ENCODE measurements around the gene TCF12. TPM values are rescaled to one million over a fixed set of nuclear protein-coding genes. Genes with fewer than 3 reads are reported as not detected.

TCF12 gene
- total RNA-seq, 3 donors from 2014 or later: 164 to 198 (median 174) TPM

DNA sequence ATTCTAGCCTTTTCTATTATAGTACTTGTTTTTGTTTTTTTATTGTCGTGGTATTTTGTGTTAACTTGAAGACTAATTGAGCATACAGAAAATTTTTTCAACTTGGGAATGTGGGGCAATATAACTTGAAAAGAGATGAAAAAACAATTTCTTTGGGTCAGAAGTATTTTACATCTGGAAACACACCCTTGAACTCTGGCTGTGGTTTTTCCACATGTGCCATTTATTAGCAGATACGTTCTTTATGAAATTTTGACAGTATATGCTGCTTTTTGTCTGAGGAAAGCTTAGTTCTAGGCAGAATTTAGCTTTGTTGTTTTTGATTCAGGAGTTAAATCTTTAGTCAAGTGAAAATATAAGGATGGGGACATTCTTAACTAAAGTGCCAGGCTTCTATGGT lies 44.7 kb downstream of the TCF12 start:
- H3K4me3 ChIP-seq: no peak overlapping the region
- intact Hi-C loops (cut with DNase I; ENCODE audit: low total_unique reads): no loop called here
- TF ChIP-seq, protein P1, sequence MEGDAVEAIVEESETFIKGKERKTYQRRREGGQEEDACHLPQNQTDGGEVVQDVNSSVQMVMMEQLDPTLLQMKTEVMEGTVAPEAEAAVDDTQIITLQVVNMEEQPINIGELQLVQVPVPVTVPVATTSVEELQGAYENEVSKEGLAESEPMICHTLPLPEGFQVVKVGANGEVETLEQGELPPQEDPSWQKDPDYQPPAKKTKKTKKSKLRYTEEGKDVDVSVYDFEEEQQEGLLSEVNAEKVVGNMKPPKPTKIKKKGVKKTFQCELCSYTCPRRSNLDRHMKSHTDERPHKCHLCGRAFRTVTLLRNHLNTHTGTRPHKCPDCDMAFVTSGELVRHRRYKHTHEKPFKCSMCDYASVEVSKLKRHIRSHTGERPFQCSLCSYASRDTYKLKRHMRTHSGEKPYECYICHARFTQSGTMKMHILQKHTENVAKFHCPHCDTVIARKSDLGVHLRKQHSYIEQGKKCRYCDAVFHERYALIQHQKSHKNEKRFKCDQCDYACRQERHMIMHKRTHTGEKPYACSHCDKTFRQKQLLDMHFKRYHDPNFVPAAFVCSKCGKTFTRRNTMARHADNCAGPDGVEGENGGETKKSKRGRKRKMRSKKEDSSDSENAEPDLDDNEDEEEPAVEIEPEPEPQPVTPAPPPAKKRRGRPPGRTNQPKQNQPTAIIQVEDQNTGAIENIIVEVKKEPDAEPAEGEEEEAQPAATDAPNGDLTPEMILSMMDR (IDR thresholded peaks at IDR 0.05): no peak
- TF ChIP-seq POLR2AphosphoS5 (IDR thresholded peaks at IDR 0.05) (no peak), POLR2A (IDR thresholded peaks at IDR 0.05) (no peak)
- no peak overlapping the region for H3K27ac ChIP-seq
- no peak for DNase-seq (ENCODE audit: low spot score in 2 of 2)
- H3K27me3 ChIP-seq: no peaks in the 10 kb centered on the region
- no peaks in the 10 kb centered on the region for H3K9me3 ChIP-seq
- no peaks in the 10 kb centered on the region for H3K36me3 ChIP-seq
- H3K4me1 ChIP-seq: peaks cover 0 to under 1% of the 10 kb centered on the region in 2 donors

DNA sequence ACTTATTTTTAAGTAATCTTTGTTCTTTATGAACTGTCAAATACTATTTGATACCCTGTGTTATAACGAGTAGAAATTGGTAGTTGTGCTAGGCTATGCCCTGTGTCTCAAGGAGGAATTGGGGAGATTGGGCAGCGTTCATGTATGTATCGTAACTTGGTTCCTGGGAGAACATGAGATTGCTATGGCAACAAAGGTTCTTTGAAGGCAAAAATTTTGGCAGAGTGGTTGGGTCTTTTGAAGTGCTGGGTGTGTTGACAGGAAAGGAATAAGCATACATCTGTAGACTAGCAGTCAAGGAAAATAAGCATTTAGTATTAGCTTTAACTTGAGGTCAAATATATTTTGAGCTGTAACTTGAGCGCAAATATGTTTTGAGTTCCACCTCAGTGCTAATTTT lies 45.3 kb downstream of the TCF12 start:
- no peaks in the 10 kb centered on the region for H3K9me3 ChIP-seq
- TF ChIP-seq, protein P1 (IDR thresholded peaks at IDR 0.05): no peak
- TF ChIP-seq POLR2AphosphoS5 (IDR thresholded peaks at IDR 0.05) (no peak), POLR2A (IDR thresholded peaks at IDR 0.05) (no peak)
- no peak for DNase-seq (ENCODE audit: low spot score in 2 of 2)
- peaks cover 0 to 6% of the 10 kb centered on the region in 2 donors for H3K4me1 ChIP-seq
- intact Hi-C loops (cut with DNase I; ENCODE audit: low total_unique reads): no loop called here
- no peak overlapping the region for H3K27ac ChIP-seq
- no peaks in the 10 kb centered on the region for H3K36me3 ChIP-seq
- no peak overlapping the region for H3K4me3 ChIP-seq
- no peaks in the 10 kb centered on the region for H3K27me3 ChIP-seq

DNA sequence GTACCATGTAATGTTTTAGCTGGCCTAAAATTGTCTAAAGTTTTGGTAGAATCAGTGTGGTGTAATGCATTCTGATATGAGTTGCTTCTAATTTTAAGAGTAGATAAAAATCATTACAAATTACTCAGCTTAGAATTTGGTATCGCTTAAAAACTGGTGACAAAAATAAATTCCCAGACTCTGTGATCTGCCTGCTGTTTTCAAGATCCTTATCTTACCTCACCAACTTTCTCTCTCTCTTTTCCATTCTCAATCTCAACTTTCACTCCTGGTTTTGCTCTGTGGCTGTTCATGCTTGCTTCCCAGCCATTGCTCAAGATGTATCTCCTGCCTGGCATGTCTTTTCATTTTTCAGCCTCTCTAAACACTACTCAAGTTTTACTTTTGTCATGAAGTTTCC lies 45.7 kb downstream of the TCF12 start:
- H3K4me1 ChIP-seq: peaks cover 0 to 9% of the 10 kb centered on the region in 2 donors
- intact Hi-C loops (cut with DNase I; ENCODE audit: low total_unique reads): no loop called here
- H3K27ac ChIP-seq: no peak overlapping the region
- no peaks in the 10 kb centered on the region for H3K27me3 ChIP-seq
- no peaks in the 10 kb centered on the region for H3K9me3 ChIP-seq
- no peak overlapping the region for H3K4me3 ChIP-seq
- TF ChIP-seq POLR2AphosphoS5 (IDR thresholded peaks at IDR 0.05) (no peak), POLR2A (IDR thresholded peaks at IDR 0.05) (no peak)
- TF ChIP-seq, protein P1 (IDR thresholded peaks at IDR 0.05): no peak
- no peaks in the 10 kb centered on the region for H3K36me3 ChIP-seq
- no peak for DNase-seq (ENCODE audit: low spot score in 2 of 2)

DNA sequence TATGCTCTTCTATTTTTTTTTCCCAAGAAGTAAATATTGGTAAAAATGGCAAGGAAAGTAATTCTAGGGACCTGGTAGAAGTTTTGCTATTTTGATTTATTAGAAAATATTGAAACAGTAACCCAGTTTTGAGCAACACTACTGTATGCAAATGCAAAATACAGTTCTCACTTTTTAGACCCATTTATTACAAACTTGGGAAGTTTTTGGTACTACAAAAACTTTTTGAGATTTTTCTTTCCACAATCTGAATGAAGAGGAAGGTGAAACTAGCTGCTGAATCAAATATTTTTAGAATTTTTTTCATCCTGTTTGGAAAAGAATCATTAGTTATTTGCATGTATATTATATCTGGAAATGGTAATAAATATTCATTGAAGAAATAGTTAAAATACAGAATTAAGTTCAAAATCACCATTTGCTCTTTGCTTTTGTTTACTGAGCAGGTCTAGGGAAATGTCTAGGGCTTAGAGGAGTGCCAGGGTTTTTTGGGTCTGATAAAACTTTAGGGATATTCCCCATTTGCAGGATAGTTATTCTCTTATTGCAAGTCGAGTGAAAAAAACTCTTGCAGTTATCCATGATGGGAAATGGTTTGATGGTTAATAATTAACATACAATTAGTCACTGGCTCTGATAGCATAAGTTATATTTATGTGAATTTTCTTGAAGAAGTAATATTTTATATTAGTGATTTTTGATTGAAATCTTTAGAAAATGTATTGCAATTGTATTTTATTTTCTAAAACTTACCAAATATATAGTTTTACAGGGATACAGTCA lies 47.0 kb downstream of the TCF12 start:
- H3K36me3 ChIP-seq: no peaks in the 10 kb centered on the region
- no peak for DNase-seq (ENCODE audit: low spot score in 2 of 2)
- no peak overlapping the region for H3K27ac ChIP-seq
- no peak overlapping the region for H3K4me3 ChIP-seq
- TF ChIP-seq, protein P1 (IDR thresholded peaks at IDR 0.05): no peak
- TF ChIP-seq POLR2AphosphoS5 (IDR thresholded peaks at IDR 0.05): no peak
- TF ChIP-seq POLR2A (IDR thresholded peaks at IDR 0.05): no peak
- H3K9me3 ChIP-seq: no peaks in the 10 kb centered on the region
- peaks cover 0 to 9% of the 10 kb centered on the region in 2 donors for H3K4me1 ChIP-seq
- no peaks in the 10 kb centered on the region for H3K27me3 ChIP-seq
- intact Hi-C loops (cut with DNase I; ENCODE audit: low total_unique reads): no loop called here

DNA sequence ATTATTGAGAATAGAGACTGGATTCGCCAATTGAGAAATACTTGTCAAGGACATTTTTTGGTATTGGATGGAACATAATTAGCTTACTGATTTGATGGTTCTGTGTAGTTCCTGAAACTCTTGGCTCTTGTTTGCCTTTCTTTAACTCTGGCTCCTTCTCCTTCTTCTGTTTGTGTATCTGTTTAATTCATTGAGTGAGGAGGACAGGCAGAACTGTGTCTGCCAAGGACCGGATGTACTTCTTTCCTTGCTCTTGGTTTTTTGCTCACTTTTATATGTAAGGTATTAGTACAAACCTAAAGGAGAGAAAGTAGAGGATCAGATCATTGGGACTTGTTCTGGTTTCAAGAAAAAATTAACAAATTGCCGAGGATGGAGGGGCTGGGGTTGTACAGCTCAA lies 48.9 kb downstream of the TCF12 start:
- peaks cover 0 to 9% of the 10 kb centered on the region in 2 donors for H3K4me1 ChIP-seq
- H3K27me3 ChIP-seq: no peaks in the 10 kb centered on the region
- intact Hi-C loops (cut with DNase I; ENCODE audit: low total_unique reads): no loop called here

More for the DNA sequence above, 48.9 kb downstream of the TCF12 start:
- Histone ChIP-seq H3K4me3 (no peak overlapping the region), H3K27ac (peak overlapping the region in 1 of 2 donors; percentile 82), H3K9me3 (no peaks in the 10 kb centered on the region), H3K36me3 (no peaks in the 10 kb centered on the region)
- TF ChIP-seq, protein P1 (IDR thresholded peaks at IDR 0.05): no peak
- no peak for DNase-seq (ENCODE audit: low spot score in 2 of 2)
